Superior temporal gyrus (tissue), 1 donor: Measurements from ENCODE around the gene TGOLN2.
A peak's percentile ranks its signal among the peaks of the same experiment; 100 is the strongest.

ENCODE experiments used
- DNase-seq: peaks from one replicate; pipeline ENCODE4 v3.0.0-alpha.2; 2016; ENCODE audit errors: extremely low spot score

TGOLN2 gene

GRCh38 chr2:85308896-85309555, 18.8 kb downstream of the TGOLN2 start:
- DNase-seq, result no peak

GRCh38 chr2:85308201-85308600, 19.6 kb downstream of the TGOLN2 start:
- no peak for DNase-seq

GRCh38 chr2:85307527-85307897, 20.3 kb downstream of the TGOLN2 start:
- DNase-seq, result no peak

GRCh38 chr2:85303780-85304531, 23.8 kb downstream of the TGOLN2 start:
- DNase-seq, result no peak

GRCh38 chr2:85302121-85302520, 25.7 kb downstream of the TGOLN2 start:
- peak; percentile 30 for DNase-seq

GRCh38 chr2:85291425-85292023, 36.3 kb downstream of the TGOLN2 start:
- DNase-seq, result no peak

GRCh38 chr2:85288244-85288725, 39.5 kb downstream of the TGOLN2 start:
- DNase-seq, result no peak

GRCh38 chr2:85287721-85288120, 40.1 kb downstream of the TGOLN2 start:
- DNase-seq, result no peak

GRCh38 chr2:85286918-85287317, 40.9 kb downstream of the TGOLN2 start:
- no peak for DNase-seq

- DNase-seq, result no peak
Observed at GRCh38 chr2:85283641-85284040, 44.1 kb downstream of the TGOLN2 start.

GRCh38 chr2:85282914-85283313, 44.9 kb downstream of the TGOLN2 start:
- no peak for DNase-seq

GRCh38 chr2:85281553-85281952, 46.2 kb downstream of the TGOLN2 start:
- DNase-seq, result no peak

- DNase-seq, result no peak
Observed at GRCh38 chr2:85278361-85278760, 49.4 kb downstream of the TGOLN2 start.

- no peak for DNase-seq
Observed at GRCh38 chr2:85277416-85278158, 50.2 kb downstream of the TGOLN2 start.

GRCh38 chr2:85276571-85277118, 51.1 kb downstream of the TGOLN2 start:
- DNase-seq, result no peak

GRCh38 chr2:85275984-85276540, 51.7 kb downstream of the TGOLN2 start:
- DNase-seq, result no peak

- no peak for DNase-seq
Observed at GRCh38 chr2:85273738-85274731, 53.8 kb downstream of the TGOLN2 start.

GRCh38 chr2:85272357-85272756, 55.4 kb downstream of the TGOLN2 start:
- no peak for DNase-seq

GRCh38 chr2:85269959-85270358, 57.8 kb downstream of the TGOLN2 start:
- no peak for DNase-seq
